Measurements from ENCODE around the gene TLCD3B.

DNA sequence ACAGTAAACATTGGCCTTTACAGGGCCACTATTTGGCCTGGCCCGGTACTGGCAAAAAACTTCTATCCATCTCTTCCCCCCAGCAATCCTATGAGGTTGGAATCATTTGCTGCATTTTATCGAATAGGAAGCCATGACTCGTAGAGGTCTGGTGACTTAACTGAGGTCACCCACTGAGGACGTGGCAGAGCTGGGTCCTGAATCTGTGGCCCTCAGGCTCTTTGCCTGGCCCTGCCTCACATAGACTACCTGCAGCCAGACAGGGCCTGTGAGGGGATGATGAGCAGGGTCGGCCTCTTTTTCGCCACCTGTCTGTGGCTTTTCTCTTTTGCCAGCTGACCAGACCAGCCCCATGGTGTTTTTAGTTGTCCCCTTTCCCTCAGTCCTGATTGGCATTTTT, 46.6 kb upstream of the TLCD3B start:
- TF ChIP-seq, protein P1, sequence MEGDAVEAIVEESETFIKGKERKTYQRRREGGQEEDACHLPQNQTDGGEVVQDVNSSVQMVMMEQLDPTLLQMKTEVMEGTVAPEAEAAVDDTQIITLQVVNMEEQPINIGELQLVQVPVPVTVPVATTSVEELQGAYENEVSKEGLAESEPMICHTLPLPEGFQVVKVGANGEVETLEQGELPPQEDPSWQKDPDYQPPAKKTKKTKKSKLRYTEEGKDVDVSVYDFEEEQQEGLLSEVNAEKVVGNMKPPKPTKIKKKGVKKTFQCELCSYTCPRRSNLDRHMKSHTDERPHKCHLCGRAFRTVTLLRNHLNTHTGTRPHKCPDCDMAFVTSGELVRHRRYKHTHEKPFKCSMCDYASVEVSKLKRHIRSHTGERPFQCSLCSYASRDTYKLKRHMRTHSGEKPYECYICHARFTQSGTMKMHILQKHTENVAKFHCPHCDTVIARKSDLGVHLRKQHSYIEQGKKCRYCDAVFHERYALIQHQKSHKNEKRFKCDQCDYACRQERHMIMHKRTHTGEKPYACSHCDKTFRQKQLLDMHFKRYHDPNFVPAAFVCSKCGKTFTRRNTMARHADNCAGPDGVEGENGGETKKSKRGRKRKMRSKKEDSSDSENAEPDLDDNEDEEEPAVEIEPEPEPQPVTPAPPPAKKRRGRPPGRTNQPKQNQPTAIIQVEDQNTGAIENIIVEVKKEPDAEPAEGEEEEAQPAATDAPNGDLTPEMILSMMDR (IDR thresholded peaks at IDR 0.05): no peak
- TF ChIP-seq POLR2A (IDR thresholded peaks at IDR 0.05) (no peak), EP300 (IDR thresholded peaks at IDR 0.05) (no peak)

Measured in tibial nerve (tissue), 4 donors.